Keratinocyte (primary cell): ENCODE data around the gene GABARAPL1.

Experiments
- CTCF ChIP-seq, 3 experiments: IDR thresholded peaks in 1 of 3; conservative IDR thresholded peaks in 1 of 3; optimal IDR thresholded peaks in 1 of 3; 2 replicates in 2 of 3; 3 replicates in 1 of 3; pipeline versions ENCODE3 to v1.5.1; 2011; ENCODE audit warnings: low read length in 3 of 3, mild to moderate bottlenecking in 3 of 3, moderate library complexity in 2 of 3, control low read depth in 1 of 3, inconsistent platforms in 1 of 3; ENCODE audit not compliant: insufficient read depth in 2 of 3; ENCODE audit errors: extremely low read depth in 1 of 3
- EZH2 ChIP-seq: IDR thresholded peaks from one replicate; pipeline ENCODE4 v1.6.1; 2012; ENCODE audit warnings: inconsistent platforms, mild to moderate bottlenecking, low read length, moderate library complexity

- TF ChIP-seq CTCF (optimal IDR thresholded peaks at IDR 0.05 in 1 of 3, IDR thresholded peaks at IDR 0.05 in 1 of 3, conservative IDR thresholded peaks at IDR 0.05 in 1 of 3; ENCODE audit: extremely low read depth in 1 of 3, insufficient read depth in 2 of 3, low read length in 3 of 3) (no peak), EZH2 (no peak)
These were observed 10.5 kb downstream of the GABARAPL1 start for GRCh38 chr12:10223208-10223607.
